GM19238 (cell line): ENCODE data around the gene SRF.

Experiments used
- DNase-seq: peaks from one replicate; pipeline ENCODE4 v3.0.0; 2011; ENCODE audit warnings: low spot score; ENCODE audit not compliant: insufficient read length

SRF gene

GRCh38 chr6:43216200-43216599 is 45.1 kb downstream of the SRF start:
- no peak for DNase-seq

DNA sequence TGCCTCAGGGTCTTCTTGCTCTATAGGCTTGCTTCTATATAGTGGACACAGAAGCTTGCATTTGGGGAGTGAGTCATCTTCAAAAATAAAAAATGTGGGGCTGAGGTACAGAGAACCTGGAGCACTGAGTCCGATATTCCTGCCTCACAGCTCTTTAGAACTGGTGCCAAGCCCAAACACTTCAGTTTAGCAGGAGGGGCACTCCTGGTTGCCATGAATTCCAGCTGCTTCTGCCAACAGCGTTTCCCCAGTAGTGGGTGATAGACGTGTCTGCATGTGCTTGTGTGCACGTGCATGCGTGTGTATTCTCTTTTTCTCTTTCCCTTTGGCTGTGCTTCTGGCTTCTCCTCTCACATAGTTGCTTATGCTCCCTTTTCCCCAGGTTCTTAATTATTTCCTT is 46.3 kb downstream of the SRF start:
- no peak for DNase-seq

DNA sequence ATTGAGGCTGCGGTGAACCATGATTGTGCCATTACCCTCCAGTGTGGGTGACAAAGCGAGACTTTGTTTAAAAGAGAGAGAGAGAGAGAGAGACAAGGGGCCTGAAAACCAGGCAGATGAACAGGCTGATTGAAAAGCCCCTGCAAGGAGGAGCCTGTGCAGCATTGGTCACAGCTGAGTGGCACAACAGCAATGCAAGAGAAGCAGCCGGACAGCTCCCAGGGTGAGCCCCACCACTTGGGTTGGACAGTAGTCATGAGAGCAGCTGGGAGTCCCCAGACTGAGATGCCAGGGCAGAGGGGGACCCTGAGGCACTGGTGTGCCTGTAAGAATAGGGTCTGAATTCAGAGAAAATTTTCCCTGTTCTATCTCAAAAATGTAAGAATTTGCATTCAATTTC is 48.0 kb downstream of the SRF start:
- no peak for DNase-seq

GRCh38 chr6:43219814-43220213 is 48.7 kb downstream of the SRF start:
- DNase-seq, result no peak

- no peak for DNase-seq
Measured at GRCh38 chr6:43220439-43220951, 49.4 kb downstream of the SRF start.

GRCh38 chr6:43221046-43221972 is 50.2 kb downstream of the SRF start:
- DNase-seq, result no peak

DNA sequence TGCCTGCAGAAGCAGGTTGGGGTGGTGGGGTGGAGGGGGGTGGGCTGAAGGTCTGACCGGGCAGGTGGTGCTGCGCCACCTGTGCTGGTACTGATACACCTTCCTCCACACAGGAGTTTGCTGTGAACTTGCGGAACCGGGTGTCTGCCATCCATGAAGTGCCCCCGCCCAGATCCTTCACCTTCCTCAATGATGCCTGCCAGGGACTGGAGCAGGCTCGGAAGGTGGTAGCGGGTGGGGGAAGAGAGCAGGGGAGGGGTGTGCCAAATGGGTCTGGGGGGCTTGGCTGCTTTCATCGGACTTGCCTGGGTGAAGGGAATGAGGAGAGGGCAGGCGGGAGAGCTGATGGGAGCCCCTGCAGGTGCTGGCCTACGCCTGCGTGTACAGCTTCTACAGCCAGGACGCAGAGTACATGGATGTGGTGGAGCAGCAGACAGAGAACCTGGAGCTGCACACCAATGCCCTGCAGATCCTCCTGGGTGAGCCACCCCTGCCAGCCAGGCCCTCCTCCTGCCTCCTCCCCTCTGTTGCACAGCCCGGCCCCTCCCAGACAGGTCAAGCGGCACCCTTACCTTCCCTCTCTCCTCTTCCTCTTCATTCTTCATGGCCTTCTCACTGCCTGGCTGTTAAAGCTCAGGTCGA is 51.5 kb downstream of the SRF start:
- no peak for DNase-seq

DNA sequence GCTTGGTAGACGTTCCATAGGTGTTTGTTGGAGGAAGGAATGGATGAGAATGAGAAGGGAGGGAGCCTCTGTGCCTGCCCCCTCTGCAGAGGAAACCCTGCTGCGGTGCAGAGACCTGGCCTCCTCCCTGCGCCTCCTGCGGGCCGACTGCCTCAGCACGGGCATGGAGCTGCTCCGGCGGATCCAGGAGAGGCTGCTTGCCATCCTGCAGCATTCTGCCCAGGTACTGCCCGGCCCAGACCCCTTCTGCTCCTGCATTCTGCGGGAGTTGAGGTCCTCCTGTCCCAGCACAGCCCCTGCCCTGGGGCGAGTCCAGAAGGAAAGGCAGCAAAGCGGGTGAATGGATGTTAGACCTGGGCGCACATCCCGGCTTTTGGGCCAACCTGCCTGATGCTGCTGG is 52.1 kb downstream of the SRF start:
- no peak for DNase-seq

GRCh38 chr6:43226192-43226851 is 55.3 kb downstream of the SRF start:
- DNase-seq, result no peak

- DNase-seq, result peak; percentile 79
Measured at GRCh38 chr6:43228951-43229802, 58.1 kb downstream of the SRF start, which contains the start of gene DNPH1. DNPH1 (minus strand) TSS chr6:43229481; CDS start chr6:43229456, 25 bp downstream.

GRCh38 chr6:43229803-43230620 is 58.9 kb downstream of the SRF start:
- no peak for DNase-seq

GRCh38 chr6:43231053-43231452 is 60.0 kb downstream of the SRF start:
- DNase-seq, result no peak
